PC-3 (cell line): ENCODE data around the gene CNBD2.

ENCODE experiments used
- EZH2 ChIP-seq: fragments of 300-600 bp; sonication (generic); IDR thresholded peaks from one replicate; pipeline ENCODE4 v1.6.1; 2017; ENCODE audit warnings: antibody characterized with exemption, mild to moderate bottlenecking, low read length; ENCODE audit not compliant: unreplicated experiment
- EZH2phosphoT487 ChIP-seq: fragments of 300-600 bp; sonication (generic); IDR thresholded peaks from 2 replicates; pipeline ENCODE4 v1.6.1; 2018; ENCODE audit warnings: mild to moderate bottlenecking, antibody characterized with exemption, low read length, borderline replicate concordance
- TF ChIP-seq, protein P1 (sequence below): fragments of 300-600 bp; sonication (generic); conservative IDR thresholded peaks from 2 replicates; pipeline ENCODE4 v1.5.1; 2017; ENCODE audit warnings: antibody characterized with exemption, low read depth, mild to moderate bottlenecking, low read length

DNA sequence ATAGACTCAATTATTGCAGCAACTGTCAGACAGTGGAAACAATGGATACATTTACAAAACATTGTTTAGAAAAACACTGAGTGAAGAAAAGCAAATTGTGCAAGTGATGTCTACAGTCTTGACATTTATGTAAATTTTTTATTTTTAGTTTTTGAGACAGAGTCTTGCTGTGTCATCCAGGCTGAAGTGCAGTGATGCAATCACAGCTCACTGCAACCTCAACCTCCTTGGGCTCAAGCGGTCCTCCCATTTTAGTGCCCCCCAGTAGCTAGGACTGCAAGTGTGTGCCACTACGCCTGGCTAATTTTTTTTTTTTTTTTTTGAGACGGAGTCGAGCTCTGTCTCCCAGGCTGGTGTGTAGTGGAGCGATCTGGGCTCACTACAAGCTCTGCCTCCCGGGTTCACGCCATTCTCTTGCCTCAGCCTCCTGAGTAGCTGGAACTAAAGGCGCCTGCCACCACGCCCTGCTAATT, 9.7 kb downstream of the CNBD2 start:
- TF ChIP-seq, protein P1, sequence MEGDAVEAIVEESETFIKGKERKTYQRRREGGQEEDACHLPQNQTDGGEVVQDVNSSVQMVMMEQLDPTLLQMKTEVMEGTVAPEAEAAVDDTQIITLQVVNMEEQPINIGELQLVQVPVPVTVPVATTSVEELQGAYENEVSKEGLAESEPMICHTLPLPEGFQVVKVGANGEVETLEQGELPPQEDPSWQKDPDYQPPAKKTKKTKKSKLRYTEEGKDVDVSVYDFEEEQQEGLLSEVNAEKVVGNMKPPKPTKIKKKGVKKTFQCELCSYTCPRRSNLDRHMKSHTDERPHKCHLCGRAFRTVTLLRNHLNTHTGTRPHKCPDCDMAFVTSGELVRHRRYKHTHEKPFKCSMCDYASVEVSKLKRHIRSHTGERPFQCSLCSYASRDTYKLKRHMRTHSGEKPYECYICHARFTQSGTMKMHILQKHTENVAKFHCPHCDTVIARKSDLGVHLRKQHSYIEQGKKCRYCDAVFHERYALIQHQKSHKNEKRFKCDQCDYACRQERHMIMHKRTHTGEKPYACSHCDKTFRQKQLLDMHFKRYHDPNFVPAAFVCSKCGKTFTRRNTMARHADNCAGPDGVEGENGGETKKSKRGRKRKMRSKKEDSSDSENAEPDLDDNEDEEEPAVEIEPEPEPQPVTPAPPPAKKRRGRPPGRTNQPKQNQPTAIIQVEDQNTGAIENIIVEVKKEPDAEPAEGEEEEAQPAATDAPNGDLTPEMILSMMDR = no peak
- no peak for TF ChIP-seq EZH2phosphoT487
- no peak for TF ChIP-seq EZH2
